ENCODE measurements around the gene ZNF785.
A peak's percentile ranks its signal among the peaks of the same experiment; 100 is the strongest.
"Not testable (repeated sequence)": the region's sequence is repeated elsewhere in the genome, so short reads cannot be mapped to it uniquely, and the experiment has no call there.

ZNF785 gene

GRCh38 chr16:30585400-30586191 lies at the start of gene ZNF785:
Gene ZNF785, minus strand, starts transcription at chr16:30585697. Its CDS starts 86 bp downstream, at chr16:30585611.
- H3K36me3 ChIP-seq (ENCODE audit: control insufficient read depth, insufficient read depth, low read length) = peaks cover 14% of the 10 kb centered on the region
- H3K4me3 ChIP-seq (ENCODE audit: low read length) = peak within 1 kb of the TSS; percentile 66
- peak; percentile 97 for DNase-seq (ENCODE audit: low read depth, low spot score)
- no CpG with 5 or more reads among the region's 50 CpGs for WGBS (ENCODE audit: insufficient coverage, insufficient read length)
- no peaks in the 10 kb centered on the region for H3K27me3 ChIP-seq (ENCODE audit: control insufficient read depth, insufficient read depth, low read length)
- H3K4me1 ChIP-seq (ENCODE audit: control insufficient read depth, insufficient read depth, low read length) = no peaks in the 10 kb centered on the region
- no peaks in the 10 kb centered on the region for H3K9me3 ChIP-seq (ENCODE audit: control insufficient read depth, insufficient read depth, low read length)
- H3K27ac ChIP-seq (ENCODE audit: low read length) = no peak within 1 kb of the TSS

- no CpG with 5 or more reads among the region's 17 CpGs for WGBS (ENCODE audit: insufficient coverage, insufficient read length)
- no peaks in the 10 kb centered on the region for H3K36me3 ChIP-seq (ENCODE audit: control insufficient read depth, insufficient read depth, low read length)
- H3K27me3 ChIP-seq (ENCODE audit: control insufficient read depth, insufficient read depth, low read length) = no peaks in the 10 kb centered on the region
- no peak for DNase-seq (ENCODE audit: low read depth, low spot score)
- H3K4me3 ChIP-seq (ENCODE audit: low read length) = peak overlapping the region; percentile 68; the same call in 1 of the 2 replicates
- H3K27ac ChIP-seq (ENCODE audit: low read length) = no peak overlapping the region
- no peaks in the 10 kb centered on the region; the same call in 1 of the 2 replicates for H3K4me1 ChIP-seq (ENCODE audit: control insufficient read depth, insufficient read depth, low read length)
- H3K9me3 ChIP-seq (ENCODE audit: control insufficient read depth, insufficient read depth, low read length) = no peaks in the 10 kb centered on the region
Observed at GRCh38 chr16:30633526-30633925, 48.0 kb upstream of the ZNF785 start.

GRCh38 chr16:30632454-30632853 lies 47.0 kb upstream of the ZNF785 start:
- not testable (repeated sequence) for H3K9me3 ChIP-seq (ENCODE audit: control insufficient read depth, insufficient read depth, low read length); H3K4me1 ChIP-seq (ENCODE audit: control insufficient read depth, insufficient read depth, low read length); DNase-seq (ENCODE audit: low read depth, low spot score); H3K27me3 ChIP-seq (ENCODE audit: control insufficient read depth, insufficient read depth, low read length); H3K27ac ChIP-seq (ENCODE audit: low read length); H3K4me3 ChIP-seq (ENCODE audit: low read length); H3K36me3 ChIP-seq (ENCODE audit: control insufficient read depth, insufficient read depth, low read length)
- WGBS (ENCODE audit: insufficient coverage, insufficient read length) = no CpG with 5 or more reads among the region's 7 CpGs

- H3K4me1 ChIP-seq (ENCODE audit: control insufficient read depth, insufficient read depth, low read length) = no peaks in the 10 kb centered on the region; the same call in 1 of the 2 replicates
- no peaks in the 10 kb centered on the region for H3K27me3 ChIP-seq (ENCODE audit: control insufficient read depth, insufficient read depth, low read length)
- H3K9me3 ChIP-seq (ENCODE audit: control insufficient read depth, insufficient read depth, low read length) = no peaks in the 10 kb centered on the region
- H3K36me3 ChIP-seq (ENCODE audit: control insufficient read depth, insufficient read depth, low read length) = no peaks in the 10 kb centered on the region
- H3K4me3 ChIP-seq (ENCODE audit: low read length) = no peak overlapping the region
- no peak overlapping the region for H3K27ac ChIP-seq (ENCODE audit: low read length)
- DNase-seq (ENCODE audit: low read depth, low spot score) = no peak
- no CpG with 5 or more reads among the region's 18 CpGs for WGBS (ENCODE audit: insufficient coverage, insufficient read length)
Observed at GRCh38 chr16:30628628-30629540, 43.4 kb upstream of the ZNF785 start.

- Histone ChIP-seq H3K27ac (ENCODE audit: low read length) (no peak overlapping the region), H3K9me3 (ENCODE audit: control insufficient read depth, insufficient read depth, low read length) (no peaks in the 10 kb centered on the region), H3K36me3 (ENCODE audit: control insufficient read depth, insufficient read depth, low read length) (no peaks in the 10 kb centered on the region), H3K4me3 (ENCODE audit: low read length) (no peak overlapping the region), H3K4me1 (ENCODE audit: control insufficient read depth, insufficient read depth, low read length) (no peaks in the 10 kb centered on the region; the same call in 1 of the 2 replicates), H3K27me3 (ENCODE audit: control insufficient read depth, insufficient read depth, low read length) (no peaks in the 10 kb centered on the region)
- no CpG with 5 or more reads among the region's 9 CpGs for WGBS (ENCODE audit: insufficient coverage, insufficient read length)
- no peak for DNase-seq (ENCODE audit: low read depth, low spot score)
Observed at GRCh38 chr16:30626236-30626635, 40.7 kb upstream of the ZNF785 start.

GRCh38 chr16:30623536-30624283 lies 38.2 kb upstream of the ZNF785 start:
- Histone ChIP-seq H3K27ac (ENCODE audit: low read length) (no peak overlapping the region), H3K27me3 (ENCODE audit: control insufficient read depth, insufficient read depth, low read length) (no peaks in the 10 kb centered on the region), H3K4me3 (ENCODE audit: low read length) (no peak overlapping the region), H3K4me1 (ENCODE audit: control insufficient read depth, insufficient read depth, low read length) (no peaks in the 10 kb centered on the region; the same call in 1 of the 2 replicates), H3K9me3 (ENCODE audit: control insufficient read depth, insufficient read depth, low read length) (no peaks in the 10 kb centered on the region), H3K36me3 (ENCODE audit: control insufficient read depth, insufficient read depth, low read length) (no peaks in the 10 kb centered on the region)
- DNase-seq (ENCODE audit: low read depth, low spot score) = no peak
- no CpG with 5 or more reads among the region's 11 CpGs for WGBS (ENCODE audit: insufficient coverage, insufficient read length)

- H3K27ac ChIP-seq (ENCODE audit: low read length) = no peak overlapping the region
- H3K9me3 ChIP-seq (ENCODE audit: control insufficient read depth, insufficient read depth, low read length) = no peaks in the 10 kb centered on the region
- H3K4me3 ChIP-seq (ENCODE audit: low read length) = no peak overlapping the region
- WGBS (ENCODE audit: insufficient coverage, insufficient read length) = no CpG with 5 or more reads among the region's 10 CpGs
- H3K27me3 ChIP-seq (ENCODE audit: control insufficient read depth, insufficient read depth, low read length) = no peaks in the 10 kb centered on the region
- no peaks in the 10 kb centered on the region for H3K4me1 ChIP-seq (ENCODE audit: control insufficient read depth, insufficient read depth, low read length)
- H3K36me3 ChIP-seq (ENCODE audit: control insufficient read depth, insufficient read depth, low read length) = no peaks in the 10 kb centered on the region
- DNase-seq (ENCODE audit: low read depth, low spot score) = no peak
Observed at GRCh38 chr16:30622455-30623032, 37.0 kb upstream of the ZNF785 start.

GRCh38 chr16:30621765-30622164 lies 36.3 kb upstream of the ZNF785 start:
- no peaks in the 10 kb centered on the region for H3K36me3 ChIP-seq (ENCODE audit: control insufficient read depth, insufficient read depth, low read length)
- H3K27ac ChIP-seq (ENCODE audit: low read length) = no peak overlapping the region
- H3K27me3 ChIP-seq (ENCODE audit: control insufficient read depth, insufficient read depth, low read length) = no peaks in the 10 kb centered on the region
- no peaks in the 10 kb centered on the region for H3K4me1 ChIP-seq (ENCODE audit: control insufficient read depth, insufficient read depth, low read length)
- H3K4me3 ChIP-seq (ENCODE audit: low read length) = no peak overlapping the region
- DNase-seq (ENCODE audit: low read depth, low spot score) = no peak
- H3K9me3 ChIP-seq (ENCODE audit: control insufficient read depth, insufficient read depth, low read length) = no peaks in the 10 kb centered on the region
- no CpG with 5 or more reads among the region's 5 CpGs for WGBS (ENCODE audit: insufficient coverage, insufficient read length)

GRCh38 chr16:30620169-30620568 lies 34.7 kb upstream of the ZNF785 start:
- no peak overlapping the region for H3K27ac ChIP-seq (ENCODE audit: low read length)
- no CpG with 5 or more reads among the region's 3 CpGs for WGBS (ENCODE audit: insufficient coverage, insufficient read length)
- H3K4me1 ChIP-seq (ENCODE audit: control insufficient read depth, insufficient read depth, low read length) = no peaks in the 10 kb centered on the region
- no peaks in the 10 kb centered on the region for H3K27me3 ChIP-seq (ENCODE audit: control insufficient read depth, insufficient read depth, low read length)
- no peaks in the 10 kb centered on the region for H3K36me3 ChIP-seq (ENCODE audit: control insufficient read depth, insufficient read depth, low read length)
- no peaks in the 10 kb centered on the region for H3K9me3 ChIP-seq (ENCODE audit: control insufficient read depth, insufficient read depth, low read length)
- H3K4me3 ChIP-seq (ENCODE audit: low read length) = no peak overlapping the region
- no peak for DNase-seq (ENCODE audit: low read depth, low spot score)

GRCh38 chr16:30619638-30620037 lies 34.1 kb upstream of the ZNF785 start:
- no CpG with 5 or more reads among the region's 5 CpGs for WGBS (ENCODE audit: insufficient coverage, insufficient read length)
- H3K36me3 ChIP-seq (ENCODE audit: control insufficient read depth, insufficient read depth, low read length) = no peaks in the 10 kb centered on the region
- H3K27ac ChIP-seq (ENCODE audit: low read length) = no peak overlapping the region
- no peaks in the 10 kb centered on the region for H3K4me1 ChIP-seq (ENCODE audit: control insufficient read depth, insufficient read depth, low read length)
- no peaks in the 10 kb centered on the region for H3K9me3 ChIP-seq (ENCODE audit: control insufficient read depth, insufficient read depth, low read length)
- no peaks in the 10 kb centered on the region for H3K27me3 ChIP-seq (ENCODE audit: control insufficient read depth, insufficient read depth, low read length)
- DNase-seq (ENCODE audit: low read depth, low spot score) = no peak
- no peak overlapping the region for H3K4me3 ChIP-seq (ENCODE audit: low read length)
